Lung (tissue), 12 donors: ENCODE data around the gene PPP6C. TPM values are rescaled to one million over a fixed set of nuclear protein-coding genes. Genes with fewer than 3 reads are reported as not detected.

ENCODE experiments used
- ATAC-seq: fragments of 200-7000 bp; cut with Tn5 transposase; one replicate; pipeline ENCODE4 v1.9.1; 2020; ENCODE audit warnings: moderate number of reproducible peaks; ENCODE audit not compliant: insufficient read depth, low FRiP score
- DNase-seq, 3 donors: peaks; one replicate each; pipeline ENCODE4 v3.0.0-alpha.2; 2013 to 2017
- H3K27ac ChIP-seq, 2 donors: one replicate each; pipeline ENCODE4 v1.5.1; 2013; ENCODE audit warnings: mild to moderate bottlenecking in 2 of 2, moderate library complexity in 2 of 2, control low read depth in 1 of 2, inconsistent platforms in 1 of 2, low read depth in 1 of 2, low read length in 1 of 2
- H3K27me3 ChIP-seq, 3 donors: one replicate each; pipeline ENCODE4 v1.5.1; 2013; ENCODE audit warnings: low read length in 2 of 3; ENCODE audit not compliant: control insufficient read depth in 3 of 3, insufficient read depth in 3 of 3
- H3K36me3 ChIP-seq, 4 donors: one replicate each; pipeline ENCODE4 v1.5.1; 2013; ENCODE audit warnings: low read length in 4 of 4, mild to moderate bottlenecking in 1 of 4, moderate library complexity in 1 of 4; ENCODE audit not compliant: control insufficient read depth in 4 of 4, insufficient read depth in 4 of 4
- H3K4me1 ChIP-seq, 5 donors: one replicate each; pipeline ENCODE4 v1.5.1; 2013; ENCODE audit warnings: low read length in 5 of 5, mild to moderate bottlenecking in 2 of 5, moderate library complexity in 1 of 5; ENCODE audit not compliant: control insufficient read depth in 5 of 5, insufficient read depth in 5 of 5
- H3K4me3 ChIP-seq: one replicate; pipeline ENCODE4 v1.5.1; 2013; ENCODE audit warnings: mild to moderate bottlenecking, control low read depth, moderate library complexity
- H3K9ac ChIP-seq, 2 donors: one replicate each; pipeline ENCODE4 v1.5.1; 2013; ENCODE audit warnings: low read length in 2 of 2, control low read depth in 1 of 2; ENCODE audit not compliant: insufficient read depth in 1 of 2
- H3K9me3 ChIP-seq, 4 donors: one replicate each; pipeline ENCODE4 v1.5.1; 2013; ENCODE audit warnings: low read length in 3 of 4, mild to moderate bottlenecking in 1 of 4, moderate library complexity in 1 of 4; ENCODE audit not compliant: control insufficient read depth in 4 of 4, insufficient read depth in 3 of 4
- CTCF ChIP-seq: IDR thresholded peaks from 2 replicates; pipeline ENCODE4 v1.5.1; 2012; ENCODE audit warnings: mild to moderate bottlenecking; ENCODE audit errors: control extremely low read depth, extremely low read depth
- WGBS, 2 donors: extraction: QIAGEN DNeasy Blood & Tissue Kit; methylation state at CpG; one replicate each; pipeline ENCODE4 v1.1.7; 2013; 5-methylcytosine and 5-hydroxymethylcytosine counted together
- polyA plus RNA-seq, 2 donors: library from polyadenylated mRNA; stranded (reverse); fragments of 200-250 nt; gene quantifications; one replicate each; pipeline ENCODE4 v1.2.1, GENCODE V29; 2013
- total RNA-seq, 2 donors: library from RNA; depleted of rRNA in 1 of 2; stranded (reverse); fragments of >200 nt in 1 of 2; gene quantifications; one replicate each; pipeline ENCODE4 v1.2.1, GENCODE V29; 2014 to 2021
- donor health status: control.
- donor health status: control.
- donor health status: Bipolar disorder and iron deficiency.
- donor health status: healthy.
- donor health status: DM: yes; HTN: yes; CAD: no.

The PPP6C gene
- total and polyA plus RNA-seq, 4 donors, result 20.8 to 37.0 (median 25.4) TPM

GRCh38 chr9:125141751-125142150 lies 47.9 kb downstream of the PPP6C start:
- 78 to 86% methylated on average over 4 of the region's 4 CpGs for WGBS, 2 donors
- Histone ChIP-seq H3K9ac (no peak overlapping the region), H3K27me3 (no peaks in the 10 kb centered on the region), H3K4me3 (no peak overlapping the region), H3K27ac (no peak overlapping the region), H3K36me3 (peaks cover 0 to 3% (median 0%) of the 10 kb centered on the region in 4 donors), H3K4me1 (peaks cover 0 to 9% (median 2%) of the 10 kb centered on the region in 5 donors), H3K9me3 (no peaks in the 10 kb centered on the region)
- ATAC-seq (no peak), DNase-seq (no peak)
- no peak for TF ChIP-seq CTCF

DNA sequence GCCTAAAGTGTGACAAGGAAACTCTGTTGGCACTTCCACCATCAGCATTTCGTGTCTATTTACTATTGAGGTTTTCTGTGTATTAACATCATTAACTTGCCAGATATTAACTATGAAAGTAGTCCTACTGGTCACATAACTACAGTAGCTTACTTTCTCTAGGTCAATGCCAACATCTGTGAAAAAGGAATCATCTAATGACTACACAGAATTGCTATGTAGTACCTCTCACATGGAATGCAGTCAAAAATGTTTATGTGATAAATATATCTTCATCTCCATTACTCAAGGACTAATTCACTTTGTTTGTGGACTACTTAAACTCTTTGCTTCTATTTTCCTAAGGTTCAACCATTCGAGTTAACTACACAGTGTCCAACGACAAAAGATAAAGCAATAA lies 48.4 kb downstream of the PPP6C start:
- peaks cover 0 to 3% (median 0%) of the 10 kb centered on the region in 4 donors for H3K36me3 ChIP-seq
- ATAC-seq (no peak), DNase-seq (no peak)
- 65 to 78% methylated on average over 3 of the region's 3 CpGs for WGBS, 2 donors
- H3K9me3 ChIP-seq, result no peaks in the 10 kb centered on the region
- H3K4me1 ChIP-seq, result peaks cover 0 to 9% (median 2%) of the 10 kb centered on the region in 5 donors
- H3K4me3 ChIP-seq, result no peak overlapping the region
- no peak overlapping the region for H3K27ac ChIP-seq
- TF ChIP-seq CTCF, result no peak
- H3K9ac ChIP-seq, result no peak overlapping the region
- no peaks in the 10 kb centered on the region for H3K27me3 ChIP-seq

DNA sequence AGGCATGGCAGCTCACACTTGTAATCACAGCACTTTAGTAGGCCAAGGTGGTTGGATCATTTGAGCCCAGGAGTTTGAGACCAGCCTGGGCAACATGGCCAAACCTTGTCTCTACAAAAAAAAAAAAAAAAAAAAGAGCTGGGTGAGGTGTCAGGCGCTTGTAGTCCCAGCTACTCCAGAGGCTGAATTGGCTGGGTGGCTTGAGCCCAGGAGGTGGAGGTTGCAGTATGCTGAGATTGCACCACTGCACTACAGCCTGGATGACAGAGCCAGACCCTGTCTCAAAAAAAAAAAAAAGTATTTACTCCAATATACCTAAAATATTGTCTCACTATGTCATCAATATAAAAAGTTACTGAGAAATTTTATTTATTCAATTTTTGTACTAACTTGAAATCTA lies 49.0 kb downstream of the PPP6C start:
- no peak overlapping the region for H3K9ac ChIP-seq
- no peak for TF ChIP-seq CTCF
- DNase-seq, result no peak
- no peak overlapping the region for H3K27ac ChIP-seq
- ATAC-seq, result no peak
- peaks cover 0 to 3% (median 0%) of the 10 kb centered on the region in 4 donors for H3K36me3 ChIP-seq
- no peaks in the 10 kb centered on the region for H3K9me3 ChIP-seq
- no peak overlapping the region for H3K4me3 ChIP-seq
- no peaks in the 10 kb centered on the region for H3K27me3 ChIP-seq
- WGBS, 2 donors, result 71 to 78% methylated on average over 1 of the region's 1 CpG
- peaks cover 0 to 9% (median 0%) of the 10 kb centered on the region in 5 donors for H3K4me1 ChIP-seq

- peaks cover 0 to 3% (median 0%) of the 10 kb centered on the region in 4 donors for H3K36me3 ChIP-seq
- H3K4me1 ChIP-seq, result peaks cover 0 to under 1% (median 0%) of the 10 kb centered on the region in 5 donors
- H3K9me3 ChIP-seq, result no peaks in the 10 kb centered on the region
- H3K4me3 ChIP-seq, result no peak overlapping the region
- TF ChIP-seq CTCF, result no peak
- H3K27ac ChIP-seq, result no peak overlapping the region
- no peak overlapping the region for H3K9ac ChIP-seq
- DNase-seq, result no peak
- no peak for ATAC-seq
- 84 to 92% methylated on average over 4 of the region's 4 CpGs for WGBS, 2 donors
- no peaks in the 10 kb centered on the region for H3K27me3 ChIP-seq
These were observed 52.4 kb downstream of the PPP6C start for GRCh38 chr9:125137200-125137599.
